TTC549 (cell line): Measurements from ENCODE around the gene PPM1N.

ENCODE experiments used
- FAIRE-seq: peaks from 2 replicates; lab custom pipeline; 2012; peaks lifted over from hg19 to GRCh38; lab: Jason Lieb, UNC

Gene PPM1N, protein sequence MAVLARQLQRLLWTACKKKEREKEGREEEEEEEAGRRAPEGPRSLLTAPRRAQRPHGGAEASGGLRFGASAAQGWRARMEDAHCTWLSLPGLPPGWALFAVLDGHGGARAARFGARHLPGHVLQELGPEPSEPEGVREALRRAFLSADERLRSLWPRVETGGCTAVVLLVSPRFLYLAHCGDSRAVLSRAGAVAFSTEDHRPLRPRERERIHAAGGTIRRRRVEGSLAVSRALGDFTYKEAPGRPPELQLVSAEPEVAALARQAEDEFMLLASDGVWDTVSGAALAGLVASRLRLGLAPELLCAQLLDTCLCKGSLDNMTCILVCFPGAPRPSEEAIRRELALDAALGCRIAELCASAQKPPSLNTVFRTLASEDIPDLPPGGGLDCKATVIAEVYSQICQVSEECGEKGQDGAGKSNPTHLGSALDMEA

GRCh38 chr19:45498411-45499195 is at the start of gene PPM1N:
TSS of gene PPM1N (plus strand) at chr19:45498443. CDS start at chr19:45498473, 30 bp downstream.
- FAIRE-seq: no peak

DNA sequence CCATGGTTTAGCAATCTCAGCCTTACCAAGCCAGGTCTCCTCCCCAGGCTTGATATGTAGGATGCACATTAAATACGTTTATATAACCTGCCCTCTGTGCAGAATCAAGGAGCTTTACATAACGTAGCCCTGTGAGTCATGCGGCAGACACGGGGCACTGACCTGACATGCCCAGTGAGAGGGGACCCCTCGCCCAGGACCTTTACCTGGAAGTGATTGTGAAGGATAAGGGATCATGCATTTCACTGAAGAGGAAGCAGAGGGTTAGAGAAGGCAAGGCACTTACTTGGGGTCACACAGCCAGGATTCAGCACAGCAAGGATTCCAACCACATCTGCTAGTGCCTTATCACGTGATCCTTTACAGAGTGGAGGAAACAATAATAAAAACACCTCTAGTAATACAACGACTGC is 49.4 kb upstream of the PPM1N start:
- no peak for FAIRE-seq

DNA sequence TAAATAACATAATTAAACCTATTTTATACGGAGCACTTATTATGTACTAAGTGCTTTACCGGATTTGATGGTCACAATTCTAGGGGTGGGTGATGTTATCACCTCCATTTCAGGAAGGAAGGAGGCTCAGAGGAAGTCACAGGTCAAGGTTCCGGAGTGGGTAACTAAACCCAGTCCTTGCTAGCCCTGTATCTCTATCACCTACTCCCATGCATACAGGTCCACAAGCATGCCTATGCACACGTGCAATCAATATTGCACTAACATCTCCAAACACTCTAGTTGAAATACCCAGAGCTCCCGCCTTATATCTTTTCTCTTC is 48.3 kb upstream of the PPM1N start:
- no peak for FAIRE-seq

DNA sequence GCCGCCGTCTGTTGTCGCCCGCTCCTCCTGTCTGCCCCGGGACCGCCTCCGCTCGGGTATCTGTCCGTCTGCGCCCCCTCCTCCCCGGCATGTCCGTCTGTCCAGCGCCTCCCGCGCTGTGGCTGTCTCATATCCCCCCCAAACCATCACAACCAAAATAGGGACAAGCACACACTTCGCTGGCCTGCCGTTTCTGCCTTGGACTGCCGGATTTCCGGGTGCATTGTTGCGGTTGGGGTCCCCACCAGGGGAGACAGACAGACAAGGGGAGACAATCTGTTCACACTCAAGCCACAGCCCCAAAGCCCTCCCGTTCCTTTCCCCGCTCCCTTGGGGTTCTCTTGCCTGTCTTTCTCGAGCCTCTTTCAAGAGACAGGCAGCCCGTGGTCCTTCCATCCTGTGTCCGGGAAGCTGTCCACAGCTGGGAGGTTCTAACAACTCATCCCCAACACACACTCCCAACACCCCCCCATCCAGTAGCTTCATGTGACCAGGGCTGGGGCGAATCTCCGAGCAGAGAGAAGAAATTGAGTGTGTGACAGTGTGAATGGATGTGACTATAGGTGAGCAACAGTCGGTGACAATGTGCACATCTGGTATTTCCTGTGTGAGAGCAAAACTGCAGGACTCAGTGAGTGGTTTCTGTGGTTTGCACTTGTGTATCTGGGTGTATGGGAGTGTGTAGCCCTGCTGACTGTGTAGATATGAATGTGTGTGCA is 47.0 kb upstream of the PPM1N start:
- no peak for FAIRE-seq

- no peak for FAIRE-seq
Measured at GRCh38 chr19:45451850-45452387, 46.3 kb upstream of the PPM1N start.

DNA sequence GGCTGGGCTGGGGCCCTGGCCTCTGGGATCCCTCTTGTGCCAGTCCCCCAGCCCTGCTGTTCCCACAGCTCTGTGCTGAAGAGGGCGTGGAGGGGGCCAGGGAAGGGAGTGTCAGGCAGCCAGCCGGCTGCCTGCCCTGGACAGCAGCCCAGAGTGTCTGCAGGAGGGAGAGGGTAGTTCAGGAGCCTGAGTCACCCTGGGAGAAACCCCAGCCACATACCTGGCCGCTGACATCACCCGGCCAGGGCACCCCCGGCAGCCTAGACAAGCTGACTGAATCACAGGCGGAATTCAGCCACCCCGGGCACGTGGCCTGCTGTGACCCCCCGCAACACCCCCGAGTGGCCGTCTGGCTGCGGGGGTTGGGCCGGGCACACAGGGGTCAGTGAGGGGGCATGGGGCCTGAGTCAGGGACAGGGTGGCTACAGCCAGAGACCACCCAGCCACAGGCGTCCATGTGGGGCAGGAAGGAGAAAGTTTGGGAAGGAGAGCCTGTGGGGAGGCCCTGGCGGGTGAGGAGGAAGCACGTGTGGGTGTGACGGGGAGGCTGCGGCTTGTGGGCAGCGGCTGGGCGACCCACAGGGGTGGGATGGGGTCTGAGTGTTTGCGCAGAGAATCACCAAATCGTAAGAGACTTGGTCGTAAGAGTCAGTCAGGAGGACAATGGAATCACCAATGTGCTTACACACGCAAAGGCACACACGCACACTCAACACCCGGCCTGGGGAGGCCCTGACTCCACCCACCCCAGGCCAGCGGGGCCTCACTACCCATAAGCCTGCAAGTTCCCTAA is 42.3 kb upstream of the PPM1N start:
- FAIRE-seq: no peak

- no peak for FAIRE-seq
Measured at GRCh38 chr19:45456500-45456815, 41.8 kb upstream of the PPM1N start.

- FAIRE-seq: no peak
Measured at GRCh38 chr19:45457776-45458175, 40.5 kb upstream of the PPM1N start.

GRCh38 chr19:45460807-45461347 is 37.4 kb upstream of the PPM1N start:
- no peak for FAIRE-seq

- no peak for FAIRE-seq
Measured at GRCh38 chr19:45462174-45462573, 36.1 kb upstream of the PPM1N start.

DNA sequence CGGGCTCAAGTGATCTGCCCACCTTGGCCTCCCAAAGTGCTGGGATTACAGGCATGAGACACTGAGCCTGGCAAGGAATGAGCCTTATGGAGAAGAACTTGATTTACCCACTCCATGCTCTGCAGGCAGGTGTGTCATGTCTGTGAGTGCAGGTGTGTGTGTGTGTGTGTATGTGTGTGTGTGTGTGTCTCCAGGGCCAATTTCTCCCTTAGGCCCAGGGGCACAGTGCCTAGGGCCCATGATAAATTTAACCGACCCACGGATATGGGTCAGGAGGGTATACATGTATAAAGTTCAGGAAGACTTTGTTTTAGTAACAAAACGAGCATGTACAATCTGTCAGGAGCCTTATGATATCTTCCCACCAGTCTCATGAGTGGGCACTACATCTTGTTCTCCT is 35.0 kb upstream of the PPM1N start:
- FAIRE-seq: no peak

DNA sequence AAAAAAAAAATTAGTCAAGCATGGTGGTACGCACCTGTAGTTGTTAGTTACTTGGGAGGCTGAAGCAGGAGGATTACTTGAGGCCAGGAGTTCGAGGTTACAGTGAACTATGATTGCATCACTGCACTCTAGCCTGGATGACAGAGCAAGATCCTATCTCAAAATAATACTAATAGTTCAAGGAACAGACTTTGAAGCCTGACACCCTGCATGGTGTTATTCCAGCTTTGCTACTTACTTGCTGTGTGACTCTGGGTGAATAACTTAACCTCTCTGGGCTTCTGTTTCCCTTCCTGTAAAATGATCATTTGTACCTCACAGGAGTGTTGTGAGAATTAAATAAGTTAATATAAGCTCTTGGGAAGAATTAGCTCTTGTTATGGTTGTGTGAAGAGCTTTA is 34.0 kb upstream of the PPM1N start:
- FAIRE-seq: no peak

DNA sequence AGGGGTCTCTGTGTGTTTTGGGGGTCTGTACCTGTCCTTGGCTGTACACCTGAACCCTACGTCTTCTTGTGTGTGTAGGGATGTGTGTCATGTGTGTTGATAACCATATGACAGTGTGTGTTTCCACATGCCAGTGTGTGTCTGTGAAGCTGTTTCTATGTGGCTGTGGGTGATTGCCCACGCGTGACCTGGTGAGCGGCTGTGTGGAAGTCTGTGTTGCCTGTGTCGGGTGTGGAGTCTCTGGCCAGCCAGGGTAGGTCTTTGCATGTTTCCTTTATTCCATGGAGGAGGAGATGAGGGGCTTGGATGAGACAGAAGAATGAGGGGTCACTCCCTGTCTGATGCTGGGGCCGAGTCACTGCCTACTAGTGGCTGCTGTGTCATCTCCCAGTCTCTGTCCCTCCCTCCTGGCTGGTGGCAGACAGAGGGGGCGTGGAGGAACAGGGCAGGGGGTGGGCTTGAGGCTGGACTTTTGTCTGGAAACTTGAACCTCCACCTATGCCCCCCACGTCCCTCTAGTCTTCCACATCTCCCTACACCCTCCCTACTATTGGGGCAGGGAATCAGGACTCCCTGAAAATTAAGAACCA is 33.3 kb upstream of the PPM1N start:
- no peak for FAIRE-seq

GRCh38 chr19:45467115-45467455 is 31.2 kb upstream of the PPM1N start:
- no peak for FAIRE-seq

- no peak for FAIRE-seq
Measured at GRCh38 chr19:45467456-45468158, 30.6 kb upstream of the PPM1N start, which contains the start of gene FOSB. TSS of gene FOSB (plus strand) at chr19:45467996. CDS start at chr19:45468587, 591 bp downstream.

DNA sequence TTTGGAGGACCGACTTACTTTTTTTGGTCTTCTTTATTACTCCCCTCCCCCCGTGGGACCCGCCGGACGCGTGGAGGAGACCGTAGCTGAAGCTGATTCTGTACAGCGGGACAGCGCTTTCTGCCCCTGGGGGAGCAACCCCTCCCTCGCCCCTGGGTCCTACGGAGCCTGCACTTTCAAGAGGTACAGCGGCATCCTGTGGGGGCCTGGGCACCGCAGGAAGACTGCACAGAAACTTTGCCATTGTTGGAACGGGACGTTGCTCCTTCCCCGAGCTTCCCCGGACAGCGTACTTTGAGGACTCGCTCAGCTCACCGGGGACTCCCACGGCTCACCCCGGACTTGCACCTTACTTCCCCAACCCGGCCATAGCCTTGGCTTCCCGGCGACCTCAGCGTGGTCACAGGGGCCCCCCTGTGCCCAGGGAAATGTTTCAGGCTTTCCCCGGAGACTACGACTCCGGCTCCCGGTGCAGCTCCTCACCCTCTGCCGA is 30.0 kb upstream of the PPM1N start:
- FAIRE-seq: no peak

GRCh38 chr19:45468803-45469131 is 29.5 kb upstream of the PPM1N start:
- no peak for FAIRE-seq

DNA sequence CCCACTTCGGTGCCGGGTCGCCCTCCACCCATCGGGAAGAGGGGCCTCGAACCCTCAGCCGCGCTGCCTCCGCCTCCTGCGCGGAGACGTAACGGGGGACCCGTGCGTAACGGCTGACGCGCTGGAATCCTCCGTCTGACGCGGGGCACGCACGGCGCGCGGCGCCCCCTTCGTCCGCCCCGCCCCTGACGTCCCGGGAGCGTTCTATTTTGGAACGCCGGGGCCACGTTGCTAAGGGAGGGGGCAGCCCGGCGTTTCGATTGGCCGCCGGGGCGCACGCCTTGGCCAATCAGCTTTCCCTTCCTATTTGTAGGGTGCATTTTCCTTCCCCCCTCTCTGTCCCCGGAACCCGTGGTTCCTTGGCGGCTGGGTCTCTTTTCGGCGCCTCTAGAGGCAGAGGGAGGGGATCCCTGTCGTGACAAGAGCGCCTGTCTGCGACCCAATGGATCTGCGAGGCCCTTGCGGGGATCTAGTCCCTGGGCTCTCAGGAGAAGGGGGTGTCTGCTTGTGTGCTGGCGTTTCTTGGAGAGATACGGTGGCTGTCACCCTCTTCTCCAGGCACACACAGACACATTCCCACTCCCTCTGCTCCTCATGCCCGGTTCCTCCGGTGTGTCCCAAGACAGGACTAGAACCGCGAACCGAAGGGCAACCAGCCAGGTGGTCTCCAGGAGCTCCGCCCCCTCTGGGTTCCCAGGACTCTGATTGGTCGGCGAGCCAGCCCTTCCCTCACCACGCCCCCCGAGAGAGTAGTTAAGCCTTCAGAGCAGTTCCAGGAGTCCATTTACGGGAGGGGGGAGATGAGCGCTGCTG is 28.9 kb upstream of the PPM1N start:
- peak; percentile 49 for FAIRE-seq

DNA sequence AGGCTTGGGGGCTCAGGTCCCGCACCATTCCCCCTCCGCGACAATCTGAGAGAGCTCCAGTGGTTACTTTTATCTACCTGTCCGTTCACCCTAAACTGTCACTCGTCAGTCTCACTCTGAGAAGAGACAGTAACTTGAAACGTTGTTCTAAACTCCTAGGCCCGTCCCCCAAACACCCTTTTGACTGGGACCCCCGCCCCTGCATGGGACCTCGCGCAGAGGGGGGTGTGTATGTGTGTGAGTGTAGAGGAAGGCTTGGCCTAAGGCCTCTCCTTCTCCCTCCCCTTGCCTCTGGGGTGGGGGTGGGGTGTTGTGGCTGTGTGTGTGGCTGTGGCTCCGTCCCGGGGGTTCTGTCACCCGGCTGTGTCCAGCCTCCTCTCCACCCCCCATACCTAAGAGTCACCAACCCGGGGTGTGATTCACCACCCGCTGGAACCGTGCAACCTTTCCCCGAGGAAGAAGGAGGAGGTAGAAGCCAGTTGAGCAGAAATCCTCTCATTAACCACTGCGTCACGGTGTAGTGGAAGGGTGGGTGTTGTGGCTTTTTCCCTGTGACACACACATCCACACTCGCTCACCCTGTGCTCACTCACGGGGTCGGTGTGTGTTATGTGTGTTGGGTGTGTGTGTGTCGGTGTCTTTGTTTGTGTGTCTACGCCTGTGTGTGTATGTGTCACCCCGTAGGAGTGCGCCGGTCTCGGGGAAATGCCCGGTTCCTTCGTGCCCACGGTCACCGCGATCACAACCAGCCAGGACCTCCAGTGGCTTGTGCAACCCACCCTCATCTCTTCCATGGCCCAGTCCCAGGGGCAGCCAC is 28.1 kb upstream of the PPM1N start:
- no peak for FAIRE-seq
